HEK293 (cell line): ENCODE measurements around the gene COX19.

Experiments used
- CTCF ChIA-PET: fragments of 350-600 bp; formaldehyde crosslinking; extraction: SDS; loops from one replicate; lab custom pipeline; 2021; ENCODE audit warnings: antibody characterized with exemption; lab: Yijun Ruan, JAX
- POLR2A ChIA-PET: fragments of 300-600 bp; formaldehyde crosslinking; extraction: SDS; loops from one replicate; lab custom pipeline; 2020; ENCODE audit warnings: antibody characterized with exemption, inconsistent platforms; lab: Yijun Ruan, JAX
- H3K27ac ChIP-seq: fragments of 200-500 bp; sonication (Bioruptor generic); 2 replicates; pipeline ENCODE4 v1.5.1; 2014; ENCODE audit warnings: low read depth, low read length, control low read depth, inconsistent platforms; ENCODE audit errors: extremely low read depth
- H3K36me3 ChIP-seq, 2 experiments: fragments of 200-500 bp in 1 of 2; sonication (Bioruptor generic) in 1 of 2; 1 replicate in 1 of 2; 2 replicates in 1 of 2; pipeline ENCODE4 v1.5.1; 2014 to 2017; ENCODE audit warnings: inconsistent platforms in 2 of 2, low read length in 2 of 2; ENCODE audit not compliant: control insufficient read depth in 2 of 2, insufficient read depth in 1 of 2
- H3K4me1 ChIP-seq: fragments of 200-500 bp; sonication (Bioruptor generic); 2 replicates; pipeline ENCODE4 v1.5.1; 2014; ENCODE audit warnings: mild to moderate bottlenecking, low read length, inconsistent platforms; ENCODE audit not compliant: control insufficient read depth, insufficient read depth
- H3K4me3 ChIP-seq: 2 replicates; pipeline ENCODE4 v1.5.1; 2011; ENCODE audit warnings: low read depth, mild to moderate bottlenecking, control low read depth, low read length, moderate library complexity
- H3K9me3 ChIP-seq: fragments of 200-500 bp; sonication (Bioruptor generic); 2 replicates; pipeline ENCODE4 v1.5.1; 2014; ENCODE audit warnings: low read depth, low read length, inconsistent platforms; ENCODE audit not compliant: control insufficient read depth, insufficient read depth
- AEBP2 ChIP-seq: fragments of 450-650 bp; formaldehyde crosslinking; IDR thresholded peaks from 2 replicates; pipeline ENCODE4 v1.5.1; 2016; ENCODE audit warnings: missing biosample characterization, missing genetic modification characterization, borderline replicate concordance
- HOXD13 ChIP-seq: sonication (generic); formaldehyde crosslinking; IDR thresholded peaks from 2 replicates; pipeline ENCODE4 v1.8.0; 2022; ENCODE audit warnings: missing genetic modification reagents, borderline replicate concordance
- IKZF3 ChIP-seq: fragments of 450-650 bp; IDR thresholded peaks from 2 replicates; pipeline ENCODE4 v1.5.0; 2018; ENCODE audit warnings: missing biosample characterization, mild to moderate bottlenecking, missing genetic modification characterization, moderate library complexity
- KLF17 ChIP-seq: fragments of 450-650 bp; formaldehyde crosslinking; IDR thresholded peaks from 2 replicates; pipeline ENCODE4 v1.5.1; 2016; ENCODE audit warnings: missing biosample characterization, missing genetic modification characterization
- MEIS1 ChIP-seq: sonication (generic); formaldehyde crosslinking; IDR thresholded peaks from 2 replicates; pipeline ENCODE4 v1.8.1; 2022; ENCODE audit warnings: missing genetic modification reagents, mild to moderate bottlenecking, borderline replicate concordance
- ZBTB10 ChIP-seq: fragments of 450-650 bp; formaldehyde crosslinking; IDR thresholded peaks from 2 replicates; pipeline ENCODE4 v1.5.1; 2016; ENCODE audit warnings: missing biosample characterization, missing genetic modification characterization
- ZFP69B ChIP-seq: fragments of 450-650 bp; formaldehyde crosslinking; IDR thresholded peaks from 2 replicates; pipeline ENCODE4 v1.5.1; 2016; ENCODE audit warnings: missing biosample characterization, missing genetic modification characterization
- ZNF114 ChIP-seq: fragments of 450-650 bp; formaldehyde crosslinking; IDR thresholded peaks from 2 replicates; pipeline ENCODE4 v1.5.0; 2017; ENCODE audit warnings: missing biosample characterization, missing genetic modification characterization
- ZNF138 ChIP-seq: fragments of 450-650 bp; formaldehyde crosslinking; IDR thresholded peaks from 2 replicates; pipeline ENCODE4 v1.5.1; 2016; ENCODE audit warnings: missing biosample characterization, missing genetic modification characterization, borderline replicate concordance
- ZNF211 ChIP-seq: fragments of 450-650 bp; formaldehyde crosslinking; IDR thresholded peaks from 2 replicates; pipeline ENCODE4 v1.5.1; 2016; ENCODE audit warnings: low read depth, missing biosample characterization, missing genetic modification characterization
- ZNF23 ChIP-seq: fragments of 450-650 bp; formaldehyde crosslinking; IDR thresholded peaks from 2 replicates; pipeline ENCODE4 v1.5.1; 2016; ENCODE audit warnings: missing biosample characterization, missing genetic modification characterization, borderline replicate concordance
- ZNF302 ChIP-seq: fragments of 450-650 bp; formaldehyde crosslinking; IDR thresholded peaks from 2 replicates; pipeline ENCODE4 v1.5.1; 2016; ENCODE audit warnings: missing biosample characterization, missing genetic modification characterization, low read depth
- ZNF37A ChIP-seq: fragments of 450-650 bp; IDR thresholded peaks from 2 replicates; pipeline ENCODE4 v1.5.1; 2018; ENCODE audit warnings: missing biosample characterization, missing genetic modification characterization
- ZNF48 ChIP-seq: fragments of 450-650 bp; formaldehyde crosslinking; IDR thresholded peaks from 2 replicates; pipeline ENCODE4 v1.5.1; 2016; ENCODE audit warnings: missing biosample characterization, missing genetic modification characterization
- ZNF529 ChIP-seq: fragments of 450-650 bp; formaldehyde crosslinking; IDR thresholded peaks from 2 replicates; pipeline ENCODE4 v1.5.1; 2017; ENCODE audit warnings: missing genetic modification characterization, missing biosample characterization; ENCODE audit not compliant: insufficient replicate concordance
- ZNF621 ChIP-seq: fragments of 450-650 bp; formaldehyde crosslinking; IDR thresholded peaks from 2 replicates; pipeline ENCODE4 v1.5.1; 2017; ENCODE audit warnings: missing biosample characterization, missing genetic modification characterization
- ZNF660 ChIP-seq: fragments of 450-650 bp; IDR thresholded peaks from 2 replicates; pipeline ENCODE4 v1.5.1; 2018; ENCODE audit warnings: missing biosample characterization, mild to moderate bottlenecking, missing genetic modification characterization
- ZNF837 ChIP-seq: fragments of 450-650 bp; formaldehyde crosslinking; IDR thresholded peaks from 2 replicates; pipeline ENCODE4 v1.5.1; 2016; ENCODE audit warnings: missing biosample characterization, missing genetic modification characterization
- TF ChIP-seq, protein P1 (sequence below): fragments of 450-650 bp; formaldehyde crosslinking; IDR thresholded peaks from 2 replicates; pipeline ENCODE4 v1.5.1; 2016; ENCODE audit warnings: missing biosample characterization, missing genetic modification characterization

The COX19 gene

DNA sequence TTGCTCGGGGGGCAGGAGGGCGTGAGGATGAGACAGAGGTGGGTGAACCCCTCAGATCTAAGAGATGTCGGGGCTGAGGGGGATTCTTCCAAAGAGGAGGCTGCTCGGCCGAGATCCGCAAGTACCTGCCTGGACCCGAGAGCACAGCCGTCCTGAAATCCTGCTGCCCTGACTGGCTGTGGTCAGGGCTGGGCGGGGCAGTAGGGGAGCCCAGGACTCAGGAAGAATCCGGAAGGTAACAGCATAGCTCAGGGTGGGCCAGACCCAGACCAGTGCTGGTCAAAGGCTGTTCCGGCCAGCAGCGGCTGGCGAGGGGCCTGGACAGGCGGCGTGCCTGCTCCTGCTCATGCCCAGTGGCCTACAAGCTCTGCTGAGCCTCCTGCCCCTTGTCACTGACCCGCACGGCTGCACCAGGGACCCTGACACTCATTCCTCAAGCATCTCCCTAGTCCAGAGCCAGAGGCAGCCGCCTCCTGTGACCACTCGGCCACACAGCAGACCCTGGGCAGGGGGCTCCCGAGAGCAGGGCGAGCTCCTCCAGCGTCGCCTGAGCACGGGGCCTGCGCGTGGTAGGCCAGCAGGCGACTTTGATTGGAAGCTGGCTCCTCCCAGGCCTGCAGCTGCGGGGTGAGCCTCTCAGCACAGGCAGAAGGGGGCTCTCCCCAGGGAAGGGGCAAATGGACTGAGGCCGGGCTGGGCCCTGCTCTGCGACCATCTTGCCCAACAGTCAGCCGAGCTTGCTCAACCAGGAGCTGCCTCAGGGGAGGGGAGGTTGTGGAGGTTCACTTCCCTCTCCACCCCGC lies 17.7 kb downstream of the COX19 start:
- POLR2A ChIA-PET = no interaction called here

More for the DNA sequence above, 17.7 kb downstream of the COX19 start:
- no peak overlapping the region for H3K27ac ChIP-seq
- H3K4me3 ChIP-seq = no peak overlapping the region
- H3K4me1 ChIP-seq = no peaks in the 10 kb centered on the region; the same call in 1 of the 2 replicates
- CTCF ChIA-PET = interaction anchor here (1.3 kb wide), 1 partner anchor 35 kb away, joined by 6 read pairs; no protein-coding TSS in a partner anchor
- TF ChIP-seq ZNF48 (no peak), ZNF23 (no peak), ZNF114 (tag by site-specific recombination) (no peak), AEBP2 (tag by site-specific recombination) (no peak), ZNF660 (tag by site-specific recombination) (no peak), ZNF302 (tag by site-specific recombination) (no peak), MEIS1 (no peak), ZNF529 (no peak), ZNF621 (tag by site-specific recombination) (no peak), ZFP69B (no peak), ZNF211 (tag by site-specific recombination) (no peak), ZNF837 (tag by site-specific recombination) (no peak), ZNF37A (tag by site-specific recombination) (no peak), HOXD13 (no peak), KLF17 (no peak), IKZF3 (tag by site-specific recombination) (no peak), ZNF138 (tag by site-specific recombination) (no peak), ZBTB10 (tag by site-specific recombination) (no peak)
- TF ChIP-seq, protein P1, sequence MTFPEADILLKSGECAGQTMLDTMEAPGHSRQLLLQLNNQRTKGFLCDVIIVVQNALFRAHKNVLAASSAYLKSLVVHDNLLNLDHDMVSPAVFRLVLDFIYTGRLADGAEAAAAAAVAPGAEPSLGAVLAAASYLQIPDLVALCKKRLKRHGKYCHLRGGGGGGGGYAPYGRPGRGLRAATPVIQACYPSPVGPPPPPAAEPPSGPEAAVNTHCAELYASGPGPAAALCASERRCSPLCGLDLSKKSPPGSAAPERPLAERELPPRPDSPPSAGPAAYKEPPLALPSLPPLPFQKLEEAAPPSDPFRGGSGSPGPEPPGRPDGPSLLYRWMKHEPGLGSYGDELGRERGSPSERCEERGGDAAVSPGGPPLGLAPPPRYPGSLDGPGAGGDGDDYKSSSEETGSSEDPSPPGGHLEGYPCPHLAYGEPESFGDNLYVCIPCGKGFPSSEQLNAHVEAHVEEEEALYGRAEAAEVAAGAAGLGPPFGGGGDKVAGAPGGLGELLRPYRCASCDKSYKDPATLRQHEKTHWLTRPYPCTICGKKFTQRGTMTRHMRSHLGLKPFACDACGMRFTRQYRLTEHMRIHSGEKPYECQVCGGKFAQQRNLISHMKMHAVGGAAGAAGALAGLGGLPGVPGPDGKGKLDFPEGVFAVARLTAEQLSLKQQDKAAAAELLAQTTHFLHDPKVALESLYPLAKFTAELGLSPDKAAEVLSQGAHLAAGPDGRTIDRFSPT (tag by site-specific recombination) = no peak
- TF ChIP-seq, all 188 proteins: peak for 0
- Histone ChIP-seq H3K36me3 (no peaks in the 10 kb centered on the region), H3K9me3 (no peaks in the 10 kb centered on the region)
